ENCODE results near the gene FBXW7. TPM values are rescaled to one million over a fixed set of nuclear protein-coding genes. Genes with fewer than 3 reads are reported as not detected.

The FBXW7 gene
- total RNA-seq, 1 donor from 2014 or later = 61.1 TPM

DNA sequence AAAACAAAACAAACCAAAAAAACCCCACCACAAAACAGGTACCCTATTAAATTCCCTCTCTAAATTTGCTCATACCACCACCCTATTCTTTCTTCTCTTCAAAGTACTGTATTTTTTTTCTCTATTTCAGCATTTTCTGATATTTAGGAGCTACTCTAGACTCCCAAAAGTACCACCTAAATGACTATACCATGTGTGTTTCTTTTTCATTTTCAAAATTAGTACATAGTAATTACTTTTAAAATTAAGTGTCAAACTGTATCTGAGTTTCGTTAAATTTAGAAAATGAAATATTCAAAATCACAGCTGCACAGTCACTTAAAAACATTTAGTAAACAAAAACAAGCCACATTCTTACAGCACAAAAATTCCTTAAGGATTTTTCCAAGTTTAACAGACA, 161.7 kb downstream of the FBXW7 start:
- Histone ChIP-seq H3K36me3 (no peaks in the 10 kb centered on the region), H3K4me3 (no peak overlapping the region), H3K27me3 (no peaks in the 10 kb centered on the region), H3K27ac (no peak overlapping the region), H3K4me1 (no peaks in the 10 kb centered on the region), H3K9me3 (no peaks in the 10 kb centered on the region)
- no peak for DNase-seq (ENCODE audit: extremely low spot score in 2 of 2)
- TF ChIP-seq POLR2AphosphoS5 (IDR thresholded peaks at IDR 0.05; ENCODE audit: insufficient read depth in 1 of 2, low read depth in 1 of 2) = no peak
- TF ChIP-seq POLR2A (IDR thresholded peaks at IDR 0.05) = no peak
- TF ChIP-seq, protein P1, sequence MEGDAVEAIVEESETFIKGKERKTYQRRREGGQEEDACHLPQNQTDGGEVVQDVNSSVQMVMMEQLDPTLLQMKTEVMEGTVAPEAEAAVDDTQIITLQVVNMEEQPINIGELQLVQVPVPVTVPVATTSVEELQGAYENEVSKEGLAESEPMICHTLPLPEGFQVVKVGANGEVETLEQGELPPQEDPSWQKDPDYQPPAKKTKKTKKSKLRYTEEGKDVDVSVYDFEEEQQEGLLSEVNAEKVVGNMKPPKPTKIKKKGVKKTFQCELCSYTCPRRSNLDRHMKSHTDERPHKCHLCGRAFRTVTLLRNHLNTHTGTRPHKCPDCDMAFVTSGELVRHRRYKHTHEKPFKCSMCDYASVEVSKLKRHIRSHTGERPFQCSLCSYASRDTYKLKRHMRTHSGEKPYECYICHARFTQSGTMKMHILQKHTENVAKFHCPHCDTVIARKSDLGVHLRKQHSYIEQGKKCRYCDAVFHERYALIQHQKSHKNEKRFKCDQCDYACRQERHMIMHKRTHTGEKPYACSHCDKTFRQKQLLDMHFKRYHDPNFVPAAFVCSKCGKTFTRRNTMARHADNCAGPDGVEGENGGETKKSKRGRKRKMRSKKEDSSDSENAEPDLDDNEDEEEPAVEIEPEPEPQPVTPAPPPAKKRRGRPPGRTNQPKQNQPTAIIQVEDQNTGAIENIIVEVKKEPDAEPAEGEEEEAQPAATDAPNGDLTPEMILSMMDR (IDR thresholded peaks at IDR 0.05) = no peak
- intact Hi-C loops (cut with DNase I) = no loop called here

DNA sequence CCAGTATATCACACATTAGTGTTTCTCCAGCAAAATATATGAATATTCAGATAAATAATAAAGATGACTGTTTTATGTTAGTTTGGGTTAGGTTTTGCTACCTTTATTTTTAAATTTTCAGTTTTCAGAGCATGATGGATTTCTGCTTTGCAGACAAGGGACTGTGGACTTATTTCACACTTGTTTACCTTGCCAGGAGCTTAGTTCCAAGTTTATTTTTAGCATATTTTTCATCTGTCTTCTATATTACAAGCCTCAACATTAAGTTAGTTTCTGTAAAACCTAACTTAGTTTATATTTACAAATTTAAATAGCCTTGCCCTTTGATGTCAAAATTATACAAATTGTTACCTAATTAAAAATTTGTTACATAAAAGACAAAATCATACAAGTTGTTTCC, 163.4 kb downstream of the FBXW7 start:
- no peak overlapping the region for H3K4me3 ChIP-seq
- no peaks in the 10 kb centered on the region for H3K9me3 ChIP-seq
- H3K4me1 ChIP-seq = no peaks in the 10 kb centered on the region
- intact Hi-C loops (cut with DNase I) = no loop called here
- DNase-seq (ENCODE audit: extremely low spot score in 2 of 2) = no peak
- no peaks in the 10 kb centered on the region for H3K27me3 ChIP-seq
- no peaks in the 10 kb centered on the region for H3K36me3 ChIP-seq
- no peak for TF ChIP-seq POLR2AphosphoS5 (IDR thresholded peaks at IDR 0.05; ENCODE audit: insufficient read depth in 1 of 2, low read depth in 1 of 2)
- no peak for TF ChIP-seq POLR2A (IDR thresholded peaks at IDR 0.05)
- H3K27ac ChIP-seq = no peak overlapping the region

DNA sequence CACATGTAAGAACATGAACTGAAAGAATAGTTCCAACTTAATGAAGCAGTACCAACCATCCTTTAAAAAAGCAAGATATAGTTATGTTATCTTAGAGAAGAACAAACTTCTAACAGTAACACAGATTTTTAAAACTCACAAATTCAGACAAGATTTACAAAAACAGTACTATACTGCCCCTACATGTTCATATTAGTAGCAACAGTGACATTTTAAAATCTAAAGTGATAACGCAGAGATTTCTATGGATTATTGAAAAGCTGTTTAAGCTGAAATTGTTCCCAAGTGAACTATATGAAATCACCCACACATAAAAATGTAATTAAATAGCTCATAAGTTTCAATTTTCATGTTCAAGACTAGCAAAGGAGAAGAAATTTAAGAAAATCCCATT, 166.0 kb downstream of the FBXW7 start:
- no peak for TF ChIP-seq POLR2A (IDR thresholded peaks at IDR 0.05)
- TF ChIP-seq, protein P1 (IDR thresholded peaks at IDR 0.05) = peak in 1 of 3 experiments; percentile 15
- TF ChIP-seq POLR2AphosphoS5 (IDR thresholded peaks at IDR 0.05; ENCODE audit: insufficient read depth in 1 of 2, low read depth in 1 of 2) = no peak
- Histone ChIP-seq H3K27me3 (no peaks in the 10 kb centered on the region), H3K36me3 (no peaks in the 10 kb centered on the region), H3K4me3 (no peak overlapping the region), H3K27ac (no peak overlapping the region), H3K4me1 (no peaks in the 10 kb centered on the region), H3K9me3 (no peaks in the 10 kb centered on the region)
- no peak for DNase-seq (ENCODE audit: extremely low spot score in 2 of 2)
- intact Hi-C loops (cut with DNase I) = no loop called here

GRCh38 chr4:152369203-152369901, 166.5 kb downstream of the FBXW7 start:
- H3K27me3 ChIP-seq = no peaks in the 10 kb centered on the region
- no peak overlapping the region for H3K27ac ChIP-seq
- no peaks in the 10 kb centered on the region for H3K9me3 ChIP-seq
- no peak overlapping the region for H3K4me3 ChIP-seq
- no peaks in the 10 kb centered on the region for H3K4me1 ChIP-seq
- H3K36me3 ChIP-seq = no peaks in the 10 kb centered on the region
- intact Hi-C loops (cut with DNase I) = no loop called here
- no peak for DNase-seq (ENCODE audit: extremely low spot score in 2 of 2)
- TF ChIP-seq POLR2A (IDR thresholded peaks at IDR 0.05) = no peak
- TF ChIP-seq, protein P1 (IDR thresholded peaks at IDR 0.05) = no peak
- TF ChIP-seq POLR2AphosphoS5 (IDR thresholded peaks at IDR 0.05; ENCODE audit: insufficient read depth in 1 of 2, low read depth in 1 of 2) = no peak

DNA sequence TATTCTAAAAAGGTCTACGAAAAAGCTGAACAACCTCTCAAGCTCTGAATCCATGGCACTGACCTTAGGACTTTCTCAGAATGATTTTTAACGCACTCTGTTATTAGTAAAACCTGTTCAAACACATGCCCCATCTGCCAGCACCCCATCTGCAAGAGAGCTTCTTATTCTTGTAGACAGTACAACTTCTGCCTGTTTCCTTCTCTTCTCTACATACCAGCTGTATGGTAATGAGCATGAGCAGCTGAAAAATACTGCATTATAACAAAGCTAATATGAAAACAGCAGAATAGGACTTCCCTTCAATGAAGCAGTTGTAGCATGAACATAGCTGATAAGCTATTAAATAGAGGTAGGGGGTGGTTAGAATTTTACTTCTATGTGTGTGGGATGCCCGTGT, 167.9 kb downstream of the FBXW7 start:
- Histone ChIP-seq H3K9me3 (no peaks in the 10 kb centered on the region), H3K4me1 (no peaks in the 10 kb centered on the region), H3K27me3 (no peaks in the 10 kb centered on the region), H3K36me3 (no peaks in the 10 kb centered on the region), H3K27ac (no peak overlapping the region), H3K4me3 (no peak overlapping the region)
- DNase-seq (ENCODE audit: extremely low spot score in 2 of 2) = no peak
- intact Hi-C loops (cut with DNase I) = no loop called here
- no peak for TF ChIP-seq POLR2A (IDR thresholded peaks at IDR 0.05)
- TF ChIP-seq POLR2AphosphoS5 (IDR thresholded peaks at IDR 0.05; ENCODE audit: insufficient read depth in 1 of 2, low read depth in 1 of 2) = no peak
- TF ChIP-seq, protein P1 (IDR thresholded peaks at IDR 0.05) = no peak
